AML-193 (cell line): ENCODE results near the gene ABI3BP.
"Not testable (repeated sequence)": the region's sequence is repeated elsewhere in the genome, so short reads cannot be mapped to it uniquely, and the experiment has no call there.

Experiments
- DNase-seq, 2 experiments: peaks; one replicate each; lab custom pipeline; 2025; lab: John Stamatoyannopoulos, UW

ABI3BP gene

GRCh38 chr3:100981164-100981911 lies 11.9 kb downstream of the ABI3BP start:
- no peak for DNase-seq

- no peak for DNase-seq
Observed at GRCh38 chr3:100978011-100978659, 15.1 kb downstream of the ABI3BP start.

- no peak for DNase-seq
Observed at GRCh38 chr3:100976611-100977010, 16.6 kb downstream of the ABI3BP start.

GRCh38 chr3:100975714-100976113 lies 17.5 kb downstream of the ABI3BP start:
- DNase-seq = no peak

GRCh38 chr3:100973594-100973993 lies 19.6 kb downstream of the ABI3BP start:
- DNase-seq = no peak

GRCh38 chr3:100972867-100973266 lies 20.4 kb downstream of the ABI3BP start:
- no peak for DNase-seq

GRCh38 chr3:100972301-100972844 lies 20.8 kb downstream of the ABI3BP start:
- no peak for DNase-seq

- no peak for DNase-seq
Observed at GRCh38 chr3:100971798-100972197, 21.4 kb downstream of the ABI3BP start.

- DNase-seq = no peak
Observed at GRCh38 chr3:100970477-100970990, 22.7 kb downstream of the ABI3BP start.

GRCh38 chr3:100968932-100969906 lies 24.0 kb downstream of the ABI3BP start:
- DNase-seq = no peak

GRCh38 chr3:100966807-100967206 lies 26.4 kb downstream of the ABI3BP start:
- no peak for DNase-seq

- no peak for DNase-seq
Observed at GRCh38 chr3:100966049-100966491, 27.2 kb downstream of the ABI3BP start.

GRCh38 chr3:100963041-100963440 lies 30.2 kb downstream of the ABI3BP start:
- DNase-seq = no peak

GRCh38 chr3:100957261-100957986 lies 35.8 kb downstream of the ABI3BP start:
- DNase-seq = no peak

GRCh38 chr3:100956276-100956675 lies 36.9 kb downstream of the ABI3BP start:
- DNase-seq = no peak

GRCh38 chr3:100954990-100955389 lies 38.2 kb downstream of the ABI3BP start:
- DNase-seq = no peak

GRCh38 chr3:100954199-100954935 lies 38.9 kb downstream of the ABI3BP start:
- no peak for DNase-seq

- no peak for DNase-seq
Observed at GRCh38 chr3:100953103-100953502, 40.1 kb downstream of the ABI3BP start.

- no peak for DNase-seq
Observed at GRCh38 chr3:100947119-100947518, 46.1 kb downstream of the ABI3BP start.

- not testable (repeated sequence) for DNase-seq
Observed at GRCh38 chr3:100946096-100946495, 47.1 kb downstream of the ABI3BP start.
